Urinary bladder (tissue), 4 donors: ENCODE data around the gene FAF1. TPM values are rescaled to one million over a fixed set of nuclear protein-coding genes. Genes with fewer than 3 reads are reported as not detected.
A peak's percentile ranks its signal among the peaks of the same experiment; 100 is the strongest.

Source experiments
- DNase-seq: peaks from one replicate; pipeline ENCODE4 v3.0.0-alpha.2; 2015; ENCODE audit errors: extremely low spot score
- H3K27ac ChIP-seq: one replicate; pipeline ENCODE4 v1.5.1; 2013; ENCODE audit warnings: low read depth, mild to moderate bottlenecking, moderate library complexity
- H3K36me3 ChIP-seq: one replicate; pipeline ENCODE4 v1.6.1; 2013; ENCODE audit warnings: mild to moderate bottlenecking, moderate library complexity; ENCODE audit not compliant: insufficient read depth
- H3K4me1 ChIP-seq: one replicate; pipeline ENCODE4 v1.6.1; 2013; ENCODE audit warnings: mild to moderate bottlenecking, moderate library complexity; ENCODE audit not compliant: insufficient read depth
- H3K4me3 ChIP-seq: one replicate; pipeline ENCODE4 v1.5.1; 2013; ENCODE audit warnings: low read depth, low read length
- WGBS: extraction: QIAGEN DNeasy Blood & Tissue Kit; methylation state at CpG from one replicate; pipeline ENCODE4 v1.1.7; 2013; 5-methylcytosine and 5-hydroxymethylcytosine counted together
- polyA plus RNA-seq: library from polyadenylated mRNA; stranded (reverse); fragments of 200-250 nt; gene quantifications from one replicate; pipeline ENCODE4 v1.2.3, GENCODE V29; 2013
- total RNA-seq: library from RNA; depleted of rRNA; stranded (reverse); fragments of >200 nt; gene quantifications from one replicate; pipeline ENCODE4 v1.2.3, GENCODE V29; 2014
- donor health status: healthy with polysubstance abuse.
- donor health status: healthy.

FAF1 gene
- total and polyA plus RNA-seq, 2 donors = 42.3 to 84.6 TPM

- no peak overlapping the region for H3K27ac ChIP-seq
- H3K36me3 ChIP-seq = no peaks in the 10 kb centered on the region
- DNase-seq = no peak
- no peaks in the 10 kb centered on the region for H3K4me1 ChIP-seq
- WGBS = 42% methylated on average over 1 of the region's 1 CpG
- no peak overlapping the region for H3K4me3 ChIP-seq
These were observed 25.0 kb upstream of the FAF1 start for GRCh38 chr1:50985094-50985493.

GRCh38 chr1:50983219-50983802, 23.2 kb upstream of the FAF1 start:
- WGBS = 64% methylated on average over 2 of the region's 2 CpGs
- H3K4me3 ChIP-seq = no peak overlapping the region
- no peak overlapping the region for H3K27ac ChIP-seq
- no peak for DNase-seq
- no peaks in the 10 kb centered on the region for H3K36me3 ChIP-seq
- H3K4me1 ChIP-seq = no peaks in the 10 kb centered on the region

GRCh38 chr1:50982611-50983010, 22.5 kb upstream of the FAF1 start:
- H3K4me3 ChIP-seq = no peak overlapping the region
- H3K36me3 ChIP-seq = no peaks in the 10 kb centered on the region
- no peak overlapping the region for H3K27ac ChIP-seq
- no peaks in the 10 kb centered on the region for H3K4me1 ChIP-seq
- WGBS = 93% methylated on average over 3 of the region's 3 CpGs
- no peak for DNase-seq

GRCh38 chr1:50981741-50982140, 21.7 kb upstream of the FAF1 start:
- no peaks in the 10 kb centered on the region for H3K36me3 ChIP-seq
- H3K4me3 ChIP-seq = no peak overlapping the region
- 95% methylated on average over 1 of the region's 1 CpG for WGBS
- H3K4me1 ChIP-seq = no peaks in the 10 kb centered on the region
- no peak overlapping the region for H3K27ac ChIP-seq
- no peak for DNase-seq

GRCh38 chr1:50980505-50980904, 20.4 kb upstream of the FAF1 start:
- Histone ChIP-seq H3K36me3 (no peaks in the 10 kb centered on the region), H3K4me3 (no peak overlapping the region), H3K27ac (no peak overlapping the region), H3K4me1 (no peaks in the 10 kb centered on the region)
- DNase-seq = no peak

- Histone ChIP-seq H3K4me1 (no peaks in the 10 kb centered on the region), H3K27ac (no peak overlapping the region), H3K4me3 (no peak overlapping the region), H3K36me3 (no peaks in the 10 kb centered on the region)
- 95% methylated on average over 1 of the region's 1 CpG for WGBS
- no peak for DNase-seq
These were observed 19.9 kb upstream of the FAF1 start for GRCh38 chr1:50979937-50980336.

GRCh38 chr1:50978852-50979781, 19.1 kb upstream of the FAF1 start:
- WGBS = 53% methylated on average over 10 of the region's 10 CpGs
- DNase-seq = no peak
- H3K4me1 ChIP-seq = no peaks in the 10 kb centered on the region
- peak overlapping the region; percentile 74 for H3K27ac ChIP-seq
- peak overlapping the region; percentile 93 for H3K4me3 ChIP-seq
- H3K36me3 ChIP-seq = no peaks in the 10 kb centered on the region

- Histone ChIP-seq H3K27ac (peak overlapping the region; percentile 93), H3K4me3 (peak overlapping the region; percentile 93), H3K36me3 (no peaks in the 10 kb centered on the region), H3K4me1 (no peaks in the 10 kb centered on the region)
- 6% methylated on average over 42 of the region's 42 CpGs for WGBS
- DNase-seq = no peak
These were observed 18.2 kb upstream of the FAF1 start for GRCh38 chr1:50978144-50978851.

GRCh38 chr1:50977575-50978143, 17.6 kb upstream of the FAF1 start:
- Histone ChIP-seq H3K27ac (peak overlapping the region; percentile 93), H3K4me3 (peak overlapping the region; percentile 93), H3K4me1 (no peaks in the 10 kb centered on the region), H3K36me3 (no peaks in the 10 kb centered on the region)
- DNase-seq = no peak
- WGBS = under 1% methylated on average over 63 of the region's 63 CpGs

- H3K4me3 ChIP-seq = peak overlapping the region; percentile 93
- peak overlapping the region; percentile 93 for H3K27ac ChIP-seq
- WGBS = 5% methylated on average over 26 of the region's 26 CpGs
- no peaks in the 10 kb centered on the region for H3K4me1 ChIP-seq
- H3K36me3 ChIP-seq = no peaks in the 10 kb centered on the region
- DNase-seq = no peak
These were observed 17.0 kb upstream of the FAF1 start for GRCh38 chr1:50976890-50977574.

- no peak overlapping the region for H3K27ac ChIP-seq
- DNase-seq = no peak
- no peaks in the 10 kb centered on the region for H3K36me3 ChIP-seq
- peak overlapping the region; percentile 93 for H3K4me3 ChIP-seq
- 53% methylated on average over 19 of the region's 19 CpGs for WGBS
- no peaks in the 10 kb centered on the region for H3K4me1 ChIP-seq
These were observed 16.2 kb upstream of the FAF1 start for GRCh38 chr1:50976111-50976889.

GRCh38 chr1:50975436-50975835, 15.4 kb upstream of the FAF1 start:
- WGBS = 60% methylated on average over 1 of the region's 1 CpG
- Histone ChIP-seq H3K4me3 (no peak overlapping the region), H3K4me1 (no peaks in the 10 kb centered on the region), H3K36me3 (no peaks in the 10 kb centered on the region), H3K27ac (no peak overlapping the region)
- DNase-seq = no peak

GRCh38 chr1:50974618-50974935, 14.5 kb upstream of the FAF1 start:
- DNase-seq = no peak
- WGBS = 92% methylated on average over 1 of the region's 1 CpG
- H3K4me1 ChIP-seq = no peaks in the 10 kb centered on the region
- H3K27ac ChIP-seq = no peak overlapping the region
- H3K36me3 ChIP-seq = no peaks in the 10 kb centered on the region
- H3K4me3 ChIP-seq = no peak overlapping the region
